Measurements from ENCODE around the gene C10orf143.

Gene C10orf143

DNA sequence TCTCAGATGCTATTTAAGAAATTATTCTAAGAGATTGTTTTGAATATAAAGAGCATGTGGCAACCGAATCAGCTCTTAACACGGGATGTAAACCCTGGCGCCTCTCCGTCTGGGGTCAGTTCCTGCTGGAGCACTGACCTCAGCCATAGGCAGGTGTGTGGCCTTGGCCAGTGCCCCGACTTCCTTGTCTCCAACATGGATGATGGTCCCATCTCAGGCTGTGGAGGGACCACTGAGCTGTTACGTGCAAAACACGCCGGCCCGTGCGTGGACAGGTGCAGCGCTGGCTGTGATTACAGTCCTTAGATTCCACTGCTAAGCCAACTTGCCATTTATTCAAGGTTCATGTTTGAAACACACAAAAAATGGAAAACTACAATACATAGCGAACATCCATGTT is 59.9 kb downstream of the C10orf143 start:
- TF ChIP-seq EZH2phosphoT487 (IDR thresholded peaks at IDR 0.05; ENCODE audit: low read depth), result no peak
- TF ChIP-seq, protein P1, sequence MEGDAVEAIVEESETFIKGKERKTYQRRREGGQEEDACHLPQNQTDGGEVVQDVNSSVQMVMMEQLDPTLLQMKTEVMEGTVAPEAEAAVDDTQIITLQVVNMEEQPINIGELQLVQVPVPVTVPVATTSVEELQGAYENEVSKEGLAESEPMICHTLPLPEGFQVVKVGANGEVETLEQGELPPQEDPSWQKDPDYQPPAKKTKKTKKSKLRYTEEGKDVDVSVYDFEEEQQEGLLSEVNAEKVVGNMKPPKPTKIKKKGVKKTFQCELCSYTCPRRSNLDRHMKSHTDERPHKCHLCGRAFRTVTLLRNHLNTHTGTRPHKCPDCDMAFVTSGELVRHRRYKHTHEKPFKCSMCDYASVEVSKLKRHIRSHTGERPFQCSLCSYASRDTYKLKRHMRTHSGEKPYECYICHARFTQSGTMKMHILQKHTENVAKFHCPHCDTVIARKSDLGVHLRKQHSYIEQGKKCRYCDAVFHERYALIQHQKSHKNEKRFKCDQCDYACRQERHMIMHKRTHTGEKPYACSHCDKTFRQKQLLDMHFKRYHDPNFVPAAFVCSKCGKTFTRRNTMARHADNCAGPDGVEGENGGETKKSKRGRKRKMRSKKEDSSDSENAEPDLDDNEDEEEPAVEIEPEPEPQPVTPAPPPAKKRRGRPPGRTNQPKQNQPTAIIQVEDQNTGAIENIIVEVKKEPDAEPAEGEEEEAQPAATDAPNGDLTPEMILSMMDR (IDR thresholded peaks at IDR 0.05; ENCODE audit: low read depth, low read length), result no peak
- H3K27ac ChIP-seq (ENCODE audit: low read length), result no peak overlapping the region
- no peak overlapping the region for H2AFZ ChIP-seq (ENCODE audit: low read depth, low read length)
- H3K4me1 ChIP-seq (ENCODE audit: low read length), result no peaks in the 10 kb centered on the region
- H3K4me2 ChIP-seq (ENCODE audit: low read length), result no peak overlapping the region
- no peaks in the 10 kb centered on the region for H3K36me3 ChIP-seq (replicated peaks; ENCODE audit: low read depth, low read length)
- no peaks in the 10 kb centered on the region for H3K9me3 ChIP-seq (ENCODE audit: insufficient read depth, low read length)
- no peaks in the 10 kb centered on the region for H4K20me1 ChIP-seq (ENCODE audit: insufficient read depth, low read length)
- H3K9ac ChIP-seq (ENCODE audit: low read length), result no peak overlapping the region
- H3K4me3 ChIP-seq (ENCODE audit: low read length), result no peak overlapping the region
- H3K27me3 ChIP-seq (ENCODE audit: low read depth, low read length), result no peaks in the 10 kb centered on the region
- no peaks in the 10 kb centered on the region for H3K79me2 ChIP-seq (ENCODE audit: low read length)

DNA sequence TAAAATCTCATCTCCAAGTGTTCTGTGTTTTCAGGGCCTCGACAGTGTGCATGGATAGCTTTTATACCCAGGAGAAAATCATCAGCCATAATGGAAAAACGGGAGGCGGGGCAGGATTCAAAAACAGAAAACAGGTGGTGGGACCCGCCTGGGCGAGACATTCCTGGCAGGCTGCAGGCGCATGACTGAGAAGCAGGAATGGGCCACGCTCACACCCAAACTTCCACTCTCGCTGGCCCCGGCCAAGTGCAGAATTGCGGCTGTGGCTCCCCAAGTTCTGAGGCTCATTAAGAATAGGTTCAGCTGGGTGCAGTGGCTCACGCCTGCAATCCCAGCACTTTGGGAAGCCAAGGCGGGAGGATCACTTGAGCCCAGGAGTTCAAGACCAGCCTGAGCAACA is 60.6 kb downstream of the C10orf143 start:
- Histone ChIP-seq H3K79me2 (ENCODE audit: low read length) (no peaks in the 10 kb centered on the region), H4K20me1 (ENCODE audit: insufficient read depth, low read length) (no peaks in the 10 kb centered on the region), H3K27me3 (ENCODE audit: low read depth, low read length) (no peaks in the 10 kb centered on the region), H3K27ac (ENCODE audit: low read length) (no peak overlapping the region), H3K36me3 (replicated peaks; ENCODE audit: low read depth, low read length) (no peaks in the 10 kb centered on the region), H2AFZ (ENCODE audit: low read depth, low read length) (no peak overlapping the region), H3K4me3 (ENCODE audit: low read length) (no peak overlapping the region), H3K4me1 (ENCODE audit: low read length) (no peaks in the 10 kb centered on the region), H3K9ac (ENCODE audit: low read length) (no peak overlapping the region), H3K4me2 (ENCODE audit: low read length) (no peak overlapping the region), H3K9me3 (ENCODE audit: insufficient read depth, low read length) (no peaks in the 10 kb centered on the region)
- TF ChIP-seq, protein P1 (IDR thresholded peaks at IDR 0.05; ENCODE audit: low read depth, low read length), result no peak
- no peak for TF ChIP-seq EZH2phosphoT487 (IDR thresholded peaks at IDR 0.05; ENCODE audit: low read depth)

DNA sequence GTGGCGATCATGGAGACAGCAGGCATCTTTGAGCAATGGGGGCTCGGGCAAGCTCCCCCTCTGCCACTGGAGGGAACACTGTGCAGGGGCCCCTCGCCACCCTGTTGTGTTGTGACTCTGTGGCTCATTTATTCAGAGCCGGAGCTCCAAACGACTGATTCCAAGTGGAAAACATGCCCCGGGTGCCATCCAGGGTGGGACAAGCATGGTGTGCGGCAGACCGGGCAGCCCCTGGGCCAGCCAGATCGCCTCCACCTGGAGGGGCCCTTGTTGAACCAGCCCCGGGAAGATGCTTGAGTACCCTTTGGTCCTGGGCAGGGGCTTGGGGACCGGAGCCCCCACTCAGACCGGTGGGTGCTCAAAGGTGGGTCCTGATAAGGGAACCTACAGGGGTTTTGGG is 61.4 kb downstream of the C10orf143 start:
- Histone ChIP-seq H3K9me3 (ENCODE audit: insufficient read depth, low read length) (no peaks in the 10 kb centered on the region), H3K79me2 (ENCODE audit: low read length) (no peaks in the 10 kb centered on the region), H4K20me1 (ENCODE audit: insufficient read depth, low read length) (no peaks in the 10 kb centered on the region), H3K27me3 (ENCODE audit: low read depth, low read length) (no peaks in the 10 kb centered on the region), H3K27ac (ENCODE audit: low read length) (no peak overlapping the region), H3K4me3 (ENCODE audit: low read length) (no peak overlapping the region), H2AFZ (ENCODE audit: low read depth, low read length) (no peak overlapping the region), H3K36me3 (replicated peaks; ENCODE audit: low read depth, low read length) (no peaks in the 10 kb centered on the region), H3K4me1 (ENCODE audit: low read length) (no peaks in the 10 kb centered on the region), H3K9ac (ENCODE audit: low read length) (no peak overlapping the region), H3K4me2 (ENCODE audit: low read length) (no peak overlapping the region)
- TF ChIP-seq EZH2phosphoT487 (IDR thresholded peaks at IDR 0.05; ENCODE audit: low read depth), result no peak

DNA sequence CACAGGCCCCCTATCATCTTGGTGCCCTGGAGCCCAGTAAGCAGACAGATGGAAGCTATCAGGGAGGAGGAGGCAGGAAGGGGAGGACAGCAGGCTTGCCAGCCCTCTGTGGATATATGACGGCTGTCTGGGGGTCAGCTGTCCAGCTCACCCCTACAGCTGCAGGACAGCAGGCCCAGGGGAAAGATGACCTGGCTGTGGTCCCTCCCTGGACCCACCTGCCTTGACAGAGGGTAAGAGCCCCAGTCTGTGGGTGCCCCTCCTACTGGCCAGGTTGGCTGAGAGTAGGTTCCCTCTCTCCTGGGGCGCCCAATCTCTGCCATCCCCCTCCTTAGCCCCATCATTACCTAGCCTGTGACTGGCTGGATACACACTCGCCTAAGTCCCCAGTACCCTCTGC is 62.5 kb downstream of the C10orf143 start:
- H3K4me3 ChIP-seq (ENCODE audit: low read length), result no peak overlapping the region
- TF ChIP-seq, protein P1 (IDR thresholded peaks at IDR 0.05; ENCODE audit: low read depth, low read length), result no peak
- no peak for TF ChIP-seq EZH2phosphoT487 (IDR thresholded peaks at IDR 0.05; ENCODE audit: low read depth)
- no peak overlapping the region for H2AFZ ChIP-seq (ENCODE audit: low read depth, low read length)
- H4K20me1 ChIP-seq (ENCODE audit: insufficient read depth, low read length), result no peaks in the 10 kb centered on the region
- no peak overlapping the region for H3K4me2 ChIP-seq (ENCODE audit: low read length)
- no peak overlapping the region for H3K27ac ChIP-seq (ENCODE audit: low read length)
- no peaks in the 10 kb centered on the region for H3K4me1 ChIP-seq (ENCODE audit: low read length)
- H3K36me3 ChIP-seq (replicated peaks; ENCODE audit: low read depth, low read length), result no peaks in the 10 kb centered on the region
- no peaks in the 10 kb centered on the region for H3K79me2 ChIP-seq (ENCODE audit: low read length)
- H3K27me3 ChIP-seq (ENCODE audit: low read depth, low read length), result no peaks in the 10 kb centered on the region
- H3K9me3 ChIP-seq (ENCODE audit: insufficient read depth, low read length), result no peaks in the 10 kb centered on the region
- no peak overlapping the region for H3K9ac ChIP-seq (ENCODE audit: low read length)

DNA sequence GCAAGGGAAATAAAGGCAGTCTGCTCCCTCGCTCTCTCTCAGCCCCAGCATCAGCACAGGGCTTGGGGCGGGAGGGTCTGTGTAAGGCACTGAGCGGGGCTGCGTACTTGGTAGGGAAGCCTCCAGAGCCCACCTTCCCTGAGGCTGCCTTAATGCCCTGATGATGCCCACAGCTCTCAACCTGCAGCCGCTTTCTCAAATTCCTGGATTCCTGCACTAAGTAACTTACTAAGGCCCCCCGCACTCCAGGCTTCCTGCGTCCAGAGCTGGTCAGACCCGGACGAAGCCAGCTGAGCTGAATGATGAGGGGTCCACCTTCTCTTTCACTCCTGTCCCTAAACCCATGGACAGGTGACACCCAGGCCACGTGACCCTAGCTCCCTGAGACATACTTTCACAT is 63.3 kb downstream of the C10orf143 start:
- no peak overlapping the region for H2AFZ ChIP-seq (ENCODE audit: low read depth, low read length)
- no peak overlapping the region for H3K4me2 ChIP-seq (ENCODE audit: low read length)
- H3K9ac ChIP-seq (ENCODE audit: low read length), result no peak overlapping the region
- no peak overlapping the region for H3K4me3 ChIP-seq (ENCODE audit: low read length)
- H3K9me3 ChIP-seq (ENCODE audit: insufficient read depth, low read length), result no peaks in the 10 kb centered on the region
- no peak for TF ChIP-seq EZH2phosphoT487 (IDR thresholded peaks at IDR 0.05; ENCODE audit: low read depth)
- no peaks in the 10 kb centered on the region for H3K27me3 ChIP-seq (ENCODE audit: low read depth, low read length)
- no peaks in the 10 kb centered on the region for H3K4me1 ChIP-seq (ENCODE audit: low read length)
- no peaks in the 10 kb centered on the region for H3K79me2 ChIP-seq (ENCODE audit: low read length)
- no peaks in the 10 kb centered on the region for H3K36me3 ChIP-seq (replicated peaks; ENCODE audit: low read depth, low read length)
- no peak overlapping the region for H3K27ac ChIP-seq (ENCODE audit: low read length)
- H4K20me1 ChIP-seq (ENCODE audit: insufficient read depth, low read length), result no peaks in the 10 kb centered on the region
